LoVo (cell line): ENCODE data around the gene ATF7IP2.
"Not testable (repeated sequence)": the region's sequence is repeated elsewhere in the genome, so short reads cannot be mapped to it uniquely, and the experiment has no call there.

Experiments used
- DNase-seq: peaks from one replicate; pipeline ENCODE4 v3.0.0-alpha.2; 2016; ENCODE audit warnings: low spot score

The ATF7IP2 gene

GRCh38 chr16:10376229-10376628 is 9.6 kb upstream of the ATF7IP2 start:
- no peak for DNase-seq

- no peak for DNase-seq
These were observed 2.2 kb upstream of the ATF7IP2 start for GRCh38 chr16:10383626-10384025.

GRCh38 chr16:10386517-10387100 is 748 bp downstream of the ATF7IP2 start:
- DNase-seq, result no peak

GRCh38 chr16:10387188-10387617 is 1.3 kb downstream of the ATF7IP2 start:
- DNase-seq, result no peak

GRCh38 chr16:10388988-10389387 is 3.1 kb downstream of the ATF7IP2 start:
- no peak for DNase-seq

GRCh38 chr16:10390330-10390729 is 4.5 kb downstream of the ATF7IP2 start:
- no peak for DNase-seq

GRCh38 chr16:10390867-10391266 is 5.0 kb downstream of the ATF7IP2 start:
- no peak for DNase-seq

GRCh38 chr16:10391339-10391738 is 5.5 kb downstream of the ATF7IP2 start:
- DNase-seq, result no peak

- DNase-seq, result no peak
These were observed 17.1 kb downstream of the ATF7IP2 start for GRCh38 chr16:10402975-10403374.

- peak; percentile 38 for DNase-seq
These were observed 19.6 kb downstream of the ATF7IP2 start for GRCh38 chr16:10405386-10405939.

- no peak for DNase-seq
These were observed 23.0 kb downstream of the ATF7IP2 start for GRCh38 chr16:10408824-10409381.

- not testable (repeated sequence) for DNase-seq
These were observed 23.9 kb downstream of the ATF7IP2 start for GRCh38 chr16:10409713-10410112.

- no peak for DNase-seq
These were observed 24.6 kb downstream of the ATF7IP2 start for GRCh38 chr16:10410469-10410868.

GRCh38 chr16:10412935-10413601 is 27.2 kb downstream of the ATF7IP2 start:
- DNase-seq, result no peak

GRCh38 chr16:10418204-10418603 is 32.3 kb downstream of the ATF7IP2 start:
- not testable (repeated sequence) for DNase-seq

GRCh38 chr16:10419701-10420100 is 33.8 kb downstream of the ATF7IP2 start:
- no peak for DNase-seq

- DNase-seq, result no peak
These were observed 35.7 kb downstream of the ATF7IP2 start for GRCh38 chr16:10421596-10421995.

GRCh38 chr16:10428433-10429168 is 42.7 kb downstream of the ATF7IP2 start:
- peak; percentile 31 for DNase-seq

GRCh38 chr16:10429299-10429969 is 43.6 kb downstream of the ATF7IP2 start:
- not testable (repeated sequence) for DNase-seq

GRCh38 chr16:10441726-10442125 is 55.9 kb downstream of the ATF7IP2 start:
- DNase-seq, result no peak

GRCh38 chr16:10447289-10447688 is 61.4 kb downstream of the ATF7IP2 start:
- DNase-seq, result no peak
